Psoas muscle (tissue), 8 donors: Measurements from ENCODE around the gene HECA. TPM values are rescaled to one million over a fixed set of nuclear protein-coding genes. Genes with fewer than 3 reads are reported as not detected.

Experiments used
- ATAC-seq, 4 donors: fragments of 200-7000 bp; cut with Tn5 transposase; one replicate each; pipeline ENCODE4 v1.9.1; 2020; ENCODE audit warnings: moderate library complexity in 3 of 4, mild to moderate bottlenecking in 2 of 4
- DNase-seq, 2 donors: peaks; one replicate each; pipeline ENCODE4 v3.0.0-alpha.2; 2020
- H3K27ac ChIP-seq: fragments of 200-600 bp; one replicate; pipeline ENCODE4 v1.8.0; 2022
- H3K27me3 ChIP-seq, 3 donors: fragments of 200-600 bp in 1 of 3; one replicate each; pipeline versions ENCODE4 v1.6.1 to v1.8.0; 2013 to 2022; ENCODE audit warnings: low read length in 2 of 3, mild to moderate bottlenecking in 2 of 3, moderate library complexity in 1 of 3; ENCODE audit not compliant: insufficient read depth in 3 of 3
- H3K36me3 ChIP-seq, 2 donors: fragments of 200-600 bp in 1 of 2; one replicate each; pipeline versions ENCODE4 v1.6.1 to v1.8.0; 2013 to 2022; ENCODE audit warnings: low read depth in 1 of 2, mild to moderate bottlenecking in 1 of 2, moderate library complexity in 1 of 2; ENCODE audit not compliant: insufficient read depth in 1 of 2
- H3K4me1 ChIP-seq: fragments of 200-600 bp; one replicate; pipeline ENCODE4 v1.8.0; 2022
- H3K4me3 ChIP-seq: fragments of 200-600 bp; one replicate; pipeline ENCODE4 v1.8.0; 2022; ENCODE audit warnings: mild to moderate bottlenecking
- H3K9me3 ChIP-seq: fragments of 200-600 bp; one replicate; pipeline ENCODE4 v1.8.0; 2022
- WGBS, 3 donors: extraction: QIAGEN DNeasy Blood & Tissue Kit; methylation state at CpG; one replicate each; pipeline versions ENCODE4 v1.1.6 to v1.1.7; 2013; 5-methylcytosine and 5-hydroxymethylcytosine counted together
- intact Hi-C, 2 donors: fragments of 100-400 bp; cut with DNase I; formaldehyde crosslinking; loops; one replicate each; pipeline versions ENCODE4 v1.11.0 to v1.14.2; 2022
- polyA plus RNA-seq, 3 donors: library from polyadenylated mRNA; stranded (reverse); fragments of 200-250 nt; gene quantifications; one replicate each; pipeline ENCODE4 v1.2.3, GENCODE V29; 2013
- total RNA-seq, 4 donors: library from RNA; stranded (reverse); fragmentation: NEBNext Ultra II Directional in 2 of 4; extraction: Animal tissue kit (Norgen Biotek cat#: 25700) in 2 of 4; gene quantifications; one replicate each; pipeline versions ENCODE4 v1.2.1 to v1.2.4, GENCODE V29; 2021 to 2023
- TF ChIP-seq, protein P1 (sequence below): fragments of 200-600 bp; IDR thresholded peaks from one replicate; pipeline ENCODE4 v1.8.0; 2022; ENCODE audit warnings: antibody characterized with exemption
- donor health status: healthy with polysubstance abuse.
- donor health status: DM: no; HTN: no; CAD: no; lungs with moderate emphysema.
- donor health status: Bipolar disorder and iron deficiency.
- donor health status: healthy.
- donor health status: DM: yes; HTN: yes; CAD: no.
- donor health status: DM: no; HTN: no; CAD: no.
- donor health status: DM: no; HTN: no; CAD: no.
- donor health status: DM: yes; HTN: yes; CAD: no.

The HECA gene
- total and polyA plus RNA-seq, 7 donors, result 4.5 to 39.7 (median 32.5) TPM

DNA sequence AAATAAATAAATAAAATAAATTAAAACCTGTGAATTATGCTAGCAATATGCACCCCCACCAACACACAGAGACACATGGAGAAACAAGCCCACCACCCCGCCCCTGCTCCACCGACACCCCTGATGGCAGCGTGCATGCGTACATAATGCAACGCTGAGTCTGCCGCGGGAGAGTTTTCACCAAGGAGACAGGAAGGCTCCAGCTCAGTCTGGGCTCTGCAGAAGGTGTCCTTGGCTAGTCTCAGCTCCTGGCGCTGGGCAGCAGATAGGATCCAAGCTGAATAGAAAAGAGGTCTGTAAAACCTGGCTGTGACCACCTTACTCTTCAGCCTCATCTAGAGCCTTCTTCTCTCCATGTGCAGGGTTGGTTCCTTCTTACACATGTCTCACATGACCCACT, 26.5 kb upstream of the HECA start:
- DNase-seq (no peak), ATAC-seq (no peak)
- no peak overlapping the region for H3K4me3 ChIP-seq
- H3K9me3 ChIP-seq, result no peaks in the 10 kb centered on the region
- no peaks in the 10 kb centered on the region for H3K4me1 ChIP-seq
- WGBS, 3 donors, result 81 to 95% (median 88%) methylated on average over 8 of the region's 8 CpGs
- H3K27me3 ChIP-seq, result no peaks in the 10 kb centered on the region
- TF ChIP-seq, protein P1, sequence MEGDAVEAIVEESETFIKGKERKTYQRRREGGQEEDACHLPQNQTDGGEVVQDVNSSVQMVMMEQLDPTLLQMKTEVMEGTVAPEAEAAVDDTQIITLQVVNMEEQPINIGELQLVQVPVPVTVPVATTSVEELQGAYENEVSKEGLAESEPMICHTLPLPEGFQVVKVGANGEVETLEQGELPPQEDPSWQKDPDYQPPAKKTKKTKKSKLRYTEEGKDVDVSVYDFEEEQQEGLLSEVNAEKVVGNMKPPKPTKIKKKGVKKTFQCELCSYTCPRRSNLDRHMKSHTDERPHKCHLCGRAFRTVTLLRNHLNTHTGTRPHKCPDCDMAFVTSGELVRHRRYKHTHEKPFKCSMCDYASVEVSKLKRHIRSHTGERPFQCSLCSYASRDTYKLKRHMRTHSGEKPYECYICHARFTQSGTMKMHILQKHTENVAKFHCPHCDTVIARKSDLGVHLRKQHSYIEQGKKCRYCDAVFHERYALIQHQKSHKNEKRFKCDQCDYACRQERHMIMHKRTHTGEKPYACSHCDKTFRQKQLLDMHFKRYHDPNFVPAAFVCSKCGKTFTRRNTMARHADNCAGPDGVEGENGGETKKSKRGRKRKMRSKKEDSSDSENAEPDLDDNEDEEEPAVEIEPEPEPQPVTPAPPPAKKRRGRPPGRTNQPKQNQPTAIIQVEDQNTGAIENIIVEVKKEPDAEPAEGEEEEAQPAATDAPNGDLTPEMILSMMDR, result no peak
- H3K27ac ChIP-seq, result no peak overlapping the region
- H3K36me3 ChIP-seq, result no peaks in the 10 kb centered on the region
- intact Hi-C loops, result loop anchor here in 1 of 2 donors (10.0 kb wide), 1 partner anchor 294 kb away; no protein-coding TSS in a partner anchor

DNA sequence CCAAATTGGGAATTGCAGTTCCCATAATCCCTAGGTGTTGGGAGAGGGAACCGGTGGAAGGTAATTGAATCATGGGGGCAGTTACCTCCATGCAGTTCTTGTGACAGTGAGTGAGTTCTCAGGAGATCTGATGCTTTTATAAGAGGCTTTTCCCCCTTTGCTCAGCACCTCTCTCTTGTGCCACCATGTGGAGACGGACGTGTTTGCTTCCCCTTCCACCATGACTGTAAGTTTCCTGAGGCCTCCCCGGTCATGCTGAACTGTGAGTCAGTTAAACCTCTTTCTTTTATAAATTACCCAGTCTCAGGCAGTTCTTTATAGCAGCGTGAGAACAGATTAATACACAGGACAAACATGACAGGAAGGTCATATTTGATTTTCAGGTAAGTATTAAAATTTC, 25.3 kb upstream of the HECA start:
- Histone ChIP-seq H3K4me1 (no peaks in the 10 kb centered on the region), H3K4me3 (no peak overlapping the region), H3K27me3 (no peaks in the 10 kb centered on the region), H3K36me3 (no peaks in the 10 kb centered on the region), H3K27ac (no peak overlapping the region), H3K9me3 (no peaks in the 10 kb centered on the region)
- no peak for DNase-seq
- 54 to 59% (median 57%) methylated on average over 5 of the region's 5 CpGs for WGBS, 3 donors
- TF ChIP-seq, protein P1, result peak; percentile 27
- peak in 1 of 4 donors; percentile 68 for ATAC-seq
- intact Hi-C loops, result loop anchor here in 1 of 2 donors (10.0 kb wide), 1 partner anchor 295 kb away; no protein-coding TSS in a partner anchor

DNA sequence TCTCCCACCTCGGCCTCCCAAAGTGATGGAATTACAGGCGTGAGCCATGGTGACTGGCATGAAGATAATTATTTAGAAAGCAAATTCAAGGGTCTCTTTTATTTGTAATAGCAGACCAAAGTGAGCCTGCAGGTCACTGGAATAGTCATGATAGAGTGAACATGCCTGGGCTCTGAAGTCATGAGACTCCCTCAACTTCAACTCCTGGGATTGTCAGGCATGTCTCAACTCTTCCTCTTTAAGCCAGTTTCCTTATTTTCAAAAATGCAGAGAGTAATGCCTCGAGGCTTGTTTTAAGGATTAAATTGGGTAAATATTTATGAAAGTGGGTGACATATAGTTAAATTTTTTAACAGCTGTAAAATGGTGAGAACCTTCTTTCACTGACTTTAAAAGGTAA, 22.7 kb upstream of the HECA start:
- no peak for DNase-seq
- intact Hi-C loops, result no loop called here
- Histone ChIP-seq H3K36me3 (no peaks in the 10 kb centered on the region), H3K9me3 (no peaks in the 10 kb centered on the region), H3K4me3 (no peak overlapping the region), H3K4me1 (no peaks in the 10 kb centered on the region), H3K27ac (no peak overlapping the region), H3K27me3 (no peaks in the 10 kb centered on the region)
- 73 to 77% (median 76%) methylated on average over 3 of the region's 3 CpGs for WGBS, 3 donors
- TF ChIP-seq, protein P1, result no peak
- ATAC-seq, result no peak

DNA sequence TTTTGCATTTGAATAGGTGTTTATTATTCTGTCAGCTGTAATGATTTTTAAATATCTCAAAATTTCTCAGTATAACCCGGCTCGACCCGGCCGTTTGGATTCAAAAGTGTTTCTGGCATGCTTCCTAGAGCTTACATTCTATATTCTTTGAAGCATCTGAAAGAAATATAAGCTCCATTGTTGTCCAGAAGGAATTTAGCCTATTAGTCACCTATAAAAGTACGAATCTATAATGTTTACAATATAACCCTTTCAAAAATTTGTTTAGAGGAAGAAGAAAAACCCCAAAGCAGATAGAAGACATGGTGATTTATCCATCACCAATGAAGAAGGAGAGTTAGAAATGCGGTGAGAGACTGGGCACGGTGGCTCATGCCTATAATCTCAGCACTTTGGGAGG, 22.3 kb upstream of the HECA start:
- ATAC-seq (no peak), DNase-seq (no peak)
- TF ChIP-seq, protein P1, result no peak
- no peaks in the 10 kb centered on the region for H3K27me3 ChIP-seq
- intact Hi-C loops, result no loop called here
- 70 to 75% (median 71%) methylated on average over 7 of the region's 7 CpGs for WGBS, 3 donors
- H3K4me3 ChIP-seq, result no peak overlapping the region
- no peaks in the 10 kb centered on the region for H3K9me3 ChIP-seq
- no peaks in the 10 kb centered on the region for H3K4me1 ChIP-seq
- H3K36me3 ChIP-seq, result no peaks in the 10 kb centered on the region
- no peak overlapping the region for H3K27ac ChIP-seq

DNA sequence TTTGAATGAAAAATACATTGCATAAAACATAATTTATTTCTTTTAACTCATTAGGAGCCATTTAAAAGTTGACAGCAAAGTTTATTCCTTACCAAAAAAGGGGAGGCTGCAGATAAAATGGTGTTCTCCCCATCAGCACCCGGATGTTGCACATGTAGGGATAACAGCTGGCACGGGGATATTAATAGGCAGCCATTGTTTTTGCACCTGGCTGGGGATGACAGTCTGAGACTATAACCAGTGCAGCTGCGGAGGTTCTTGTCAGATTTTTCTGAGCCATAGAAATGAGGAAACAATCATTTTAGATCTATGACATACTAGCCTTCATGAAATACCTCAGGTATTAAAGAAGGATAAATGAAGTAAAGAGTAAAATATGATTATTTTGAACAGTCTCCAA, 20.1 kb upstream of the HECA start:
- DNase-seq, result no peak
- Histone ChIP-seq H3K4me3 (no peak overlapping the region), H3K27ac (no peak overlapping the region), H3K4me1 (no peaks in the 10 kb centered on the region), H3K27me3 (no peaks in the 10 kb centered on the region), H3K9me3 (no peaks in the 10 kb centered on the region), H3K36me3 (no peaks in the 10 kb centered on the region)
- intact Hi-C loops, result no loop called here
- no peak for ATAC-seq
- 21 to 48% (median 45%) methylated on average over 3 of the region's 3 CpGs for WGBS, 3 donors
- TF ChIP-seq, protein P1, result no peak
